ENCODE measurements around the gene MC1R. TPM values are rescaled to one million over a fixed set of nuclear protein-coding genes. Genes with fewer than 3 reads are reported as not detected.

MC1R gene
- total and polyA plus RNA-seq, 4 donors, result 0.19 to 3.3 (median 0.30) TPM

DNA sequence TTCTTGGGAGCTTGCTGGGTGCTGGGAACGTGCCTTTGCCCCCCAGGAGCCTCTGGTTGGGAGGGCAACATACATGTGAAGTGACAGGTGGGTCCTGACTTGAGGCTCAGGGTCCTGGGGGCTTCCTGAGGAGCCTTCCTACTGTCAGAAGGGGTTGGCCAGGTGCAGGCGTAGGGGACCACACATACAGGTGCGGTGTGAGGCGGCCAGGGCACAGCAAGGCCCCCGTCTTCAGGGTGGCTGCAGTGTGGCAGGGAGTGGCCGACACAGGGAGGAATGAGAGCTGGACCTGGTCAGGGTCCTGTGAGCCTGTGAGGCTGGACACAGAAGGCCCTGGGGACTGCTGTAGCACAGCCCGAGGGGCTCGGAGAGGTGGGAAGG, 34.6 kb upstream of the MC1R start:
- TF ChIP-seq NR2F2 (IDR thresholded peaks at IDR 0.05) (no peak), GABPA (IDR thresholded peaks at IDR 0.05 in 1 of 2, conservative IDR thresholded peaks at IDR 0.05 in 1 of 2) (no peak), FOXA1 (IDR thresholded peaks at IDR 0.05) (no peak), HNF4G (IDR thresholded peaks at IDR 0.05) (no peak), FOXA2 (IDR thresholded peaks at IDR 0.05) (no peak), REST (IDR thresholded peaks at IDR 0.05) (no peak), TAF1 (conservative IDR thresholded peaks at IDR 0.05) (no peak), EGR1 (IDR thresholded peaks at IDR 0.05; ENCODE audit: low read depth in 2 of 2) (no peak), HNF4A (conservative IDR thresholded peaks at IDR 0.05) (no peak), ZBTB33 (IDR thresholded peaks at IDR 0.05) (no peak), RAD21 (IDR thresholded peaks at IDR 0.05) (no peak), SP1 (IDR thresholded peaks at IDR 0.05) (no peak), RXRA (IDR thresholded peaks at IDR 0.05) (no peak)
- TF ChIP-seq, protein P1, sequence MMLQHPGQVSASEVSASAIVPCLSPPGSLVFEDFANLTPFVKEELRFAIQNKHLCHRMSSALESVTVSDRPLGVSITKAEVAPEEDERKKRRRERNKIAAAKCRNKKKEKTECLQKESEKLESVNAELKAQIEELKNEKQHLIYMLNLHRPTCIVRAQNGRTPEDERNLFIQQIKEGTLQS (IDR thresholded peaks at IDR 0.05), result no peak
- TF ChIP-seq, protein P2, sequence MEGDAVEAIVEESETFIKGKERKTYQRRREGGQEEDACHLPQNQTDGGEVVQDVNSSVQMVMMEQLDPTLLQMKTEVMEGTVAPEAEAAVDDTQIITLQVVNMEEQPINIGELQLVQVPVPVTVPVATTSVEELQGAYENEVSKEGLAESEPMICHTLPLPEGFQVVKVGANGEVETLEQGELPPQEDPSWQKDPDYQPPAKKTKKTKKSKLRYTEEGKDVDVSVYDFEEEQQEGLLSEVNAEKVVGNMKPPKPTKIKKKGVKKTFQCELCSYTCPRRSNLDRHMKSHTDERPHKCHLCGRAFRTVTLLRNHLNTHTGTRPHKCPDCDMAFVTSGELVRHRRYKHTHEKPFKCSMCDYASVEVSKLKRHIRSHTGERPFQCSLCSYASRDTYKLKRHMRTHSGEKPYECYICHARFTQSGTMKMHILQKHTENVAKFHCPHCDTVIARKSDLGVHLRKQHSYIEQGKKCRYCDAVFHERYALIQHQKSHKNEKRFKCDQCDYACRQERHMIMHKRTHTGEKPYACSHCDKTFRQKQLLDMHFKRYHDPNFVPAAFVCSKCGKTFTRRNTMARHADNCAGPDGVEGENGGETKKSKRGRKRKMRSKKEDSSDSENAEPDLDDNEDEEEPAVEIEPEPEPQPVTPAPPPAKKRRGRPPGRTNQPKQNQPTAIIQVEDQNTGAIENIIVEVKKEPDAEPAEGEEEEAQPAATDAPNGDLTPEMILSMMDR (IDR thresholded peaks at IDR 0.05; ENCODE audit: low read depth, low read length, missing input control), result no peak
- no peaks in the 10 kb centered on the region for H3K4me1 ChIP-seq (ENCODE audit: control insufficient read depth in 4 of 4, insufficient read depth in 4 of 4, low read length in 3 of 4)
- H3K27me3 ChIP-seq (ENCODE audit: control insufficient read depth in 4 of 4, insufficient read depth in 4 of 4, low read length in 3 of 4), result no peaks in the 10 kb centered on the region
- H3K4me3 ChIP-seq (ENCODE audit: low read depth in 1 of 3, low read length in 3 of 3), result no peak overlapping the region
- peaks cover 25 to 68% (median 44%) of the 10 kb centered on the region in 4 donors for H3K36me3 ChIP-seq (ENCODE audit: control insufficient read depth in 4 of 4, insufficient read depth in 3 of 4, low read depth in 1 of 4, low read length in 3 of 4)
- no peak overlapping the region for H3K9ac ChIP-seq (ENCODE audit: low read depth in 1 of 2, low read length in 2 of 2)
- DNase-seq (ENCODE audit: low spot score), result no peak
- no peak overlapping the region for H3K27ac ChIP-seq (ENCODE audit: low read depth in 1 of 2, low read length in 2 of 2)
- 98% methylated on average over 8 of the region's 8 CpGs for WGBS
- H3K9me3 ChIP-seq (ENCODE audit: control insufficient read depth in 4 of 4, low read length in 3 of 4), result no peaks in the 10 kb centered on the region

GRCh38 chr16:89887243-89887642, 31.4 kb upstream of the MC1R start:
- Histone ChIP-seq H3K36me3 (ENCODE audit: control insufficient read depth in 4 of 4, insufficient read depth in 3 of 4, low read depth in 1 of 4, low read length in 3 of 4) (peaks cover 41 to 72% (median 48%) of the 10 kb centered on the region in 4 donors), H3K9ac (ENCODE audit: low read depth in 1 of 2, low read length in 2 of 2) (no peak overlapping the region), H3K4me3 (ENCODE audit: low read depth in 1 of 3, low read length in 3 of 3) (no peak overlapping the region), H3K9me3 (ENCODE audit: control insufficient read depth in 4 of 4, low read length in 3 of 4) (no peaks in the 10 kb centered on the region), H3K27ac (ENCODE audit: low read depth in 1 of 2, low read length in 2 of 2) (no peak overlapping the region), H3K27me3 (ENCODE audit: control insufficient read depth in 4 of 4, insufficient read depth in 4 of 4, low read length in 3 of 4) (no peaks in the 10 kb centered on the region), H3K4me1 (ENCODE audit: control insufficient read depth in 4 of 4, insufficient read depth in 4 of 4, low read length in 3 of 4) (no peaks in the 10 kb centered on the region)
- no peak for DNase-seq (ENCODE audit: low spot score)
- 98% methylated on average over 14 of the region's 14 CpGs for WGBS
- TF ChIP-seq TAF1 (conservative IDR thresholded peaks at IDR 0.05) (no peak), RAD21 (IDR thresholded peaks at IDR 0.05) (no peak), HNF4G (IDR thresholded peaks at IDR 0.05) (no peak), NR2F2 (IDR thresholded peaks at IDR 0.05) (no peak), SP1 (IDR thresholded peaks at IDR 0.05) (no peak), EGR1 (IDR thresholded peaks at IDR 0.05; ENCODE audit: low read depth in 2 of 2) (no peak), REST (IDR thresholded peaks at IDR 0.05) (no peak), GABPA (IDR thresholded peaks at IDR 0.05 in 1 of 2, conservative IDR thresholded peaks at IDR 0.05 in 1 of 2) (no peak), YY1 (IDR thresholded peaks at IDR 0.05) (no peak), JUND (IDR thresholded peaks at IDR 0.05) (no peak), HNF4A (conservative IDR thresholded peaks at IDR 0.05) (no peak), FOXA2 (IDR thresholded peaks at IDR 0.05) (no peak), RXRA (IDR thresholded peaks at IDR 0.05) (no peak)
- TF ChIP-seq, protein P2 (IDR thresholded peaks at IDR 0.05; ENCODE audit: low read depth, low read length, missing input control), result no peak
- TF ChIP-seq, protein P1 (IDR thresholded peaks at IDR 0.05), result no peak
